ENCODE data around the gene DSN1.

Gene DSN1

GRCh38 chr20:36745927-36746659, 27.5 kb downstream of the DSN1 start, which contains the start of gene NDRG3:
TSS of gene NDRG3 (minus strand) at chr20:36746090. CDS start at chr20:36721735, 24,355 bp downstream.
- ATAC-seq, result peak; percentile 98

DNA sequence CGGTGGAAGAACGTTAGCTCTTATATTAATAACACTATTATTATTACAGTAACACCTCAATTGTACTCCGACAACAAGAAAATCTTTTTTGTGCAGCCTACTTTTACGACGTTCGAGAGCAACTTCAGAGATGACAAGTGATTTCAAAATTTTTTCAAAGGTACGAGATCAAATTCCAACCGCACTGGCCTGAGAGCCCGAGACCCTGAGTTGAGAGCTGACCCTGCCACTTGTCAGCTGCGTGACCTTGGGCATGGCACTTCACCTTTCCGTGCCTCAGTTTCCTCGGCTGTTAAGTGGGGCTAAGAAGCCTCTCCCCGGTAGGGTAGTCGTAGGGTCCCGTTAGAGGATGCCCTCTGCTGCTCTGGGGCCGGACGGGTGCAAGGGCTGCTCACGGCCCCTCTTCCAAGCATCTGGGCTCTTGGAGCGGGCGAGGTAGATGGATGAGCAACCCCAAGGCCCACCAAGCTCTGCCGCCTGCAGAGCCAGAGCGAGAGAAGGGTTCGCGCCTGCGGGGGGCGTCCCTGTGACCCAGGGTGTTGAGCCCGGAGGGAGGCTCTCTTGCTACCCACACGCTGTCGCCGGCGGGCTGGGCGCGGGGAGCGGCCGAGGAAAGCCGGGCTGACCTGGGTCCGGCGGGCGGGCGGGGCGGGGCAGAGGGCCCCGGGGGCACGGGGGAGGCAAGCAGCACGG, 28.2 kb downstream of the DSN1 start:
- ATAC-seq, result peak in 1 of 2 donors; percentile 39

DNA sequence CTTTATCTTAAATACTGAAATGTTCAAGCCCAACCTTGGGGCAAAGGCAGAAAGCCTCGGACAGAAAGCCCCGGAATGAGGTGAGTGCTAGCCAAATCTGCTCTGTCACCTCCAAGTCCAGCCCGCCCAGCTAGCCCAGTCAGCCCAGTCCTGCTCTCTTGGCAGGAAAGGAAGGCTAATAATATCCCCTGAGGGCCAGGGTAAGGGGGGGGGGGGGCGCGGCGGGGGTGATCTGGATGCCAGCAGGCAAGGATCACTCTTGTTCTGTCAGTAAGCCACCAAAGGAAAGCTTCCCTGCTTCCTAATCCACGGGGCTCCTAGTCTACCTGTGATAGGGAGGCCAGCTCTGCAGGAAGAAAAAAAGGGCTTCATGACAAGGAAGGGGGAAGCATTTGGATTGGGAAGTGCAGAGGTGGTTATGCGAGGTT, 28.8 kb downstream of the DSN1 start:
- ATAC-seq, result no peak

- no peak for ATAC-seq
These were observed 29.3 kb downstream of the DSN1 start for GRCh38 chr20:36744243-36744642.

- no peak for ATAC-seq
These were observed 31.0 kb downstream of the DSN1 start for GRCh38 chr20:36742558-36742957.

- ATAC-seq, result no peak
These were observed 32.5 kb downstream of the DSN1 start for GRCh38 chr20:36741072-36741471.

DNA sequence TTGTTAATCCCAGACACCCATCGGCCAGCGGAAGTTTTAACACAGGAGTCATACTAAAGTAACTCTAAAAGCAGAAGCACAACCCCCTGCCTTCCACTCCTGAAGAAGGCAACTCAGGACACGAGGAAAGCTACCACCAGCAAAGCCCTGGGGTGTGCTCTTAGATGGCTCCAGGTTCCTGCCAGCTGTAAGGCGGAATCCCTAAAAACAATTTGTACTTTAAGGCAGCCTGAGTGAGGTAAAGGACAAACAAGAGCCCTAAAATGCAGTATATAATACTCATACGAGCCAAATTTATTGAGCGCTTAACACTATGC, 36.4 kb downstream of the DSN1 start:
- ATAC-seq, result no peak

- ATAC-seq, result no peak
These were observed 36.9 kb downstream of the DSN1 start for GRCh38 chr20:36736451-36737182.

DNA sequence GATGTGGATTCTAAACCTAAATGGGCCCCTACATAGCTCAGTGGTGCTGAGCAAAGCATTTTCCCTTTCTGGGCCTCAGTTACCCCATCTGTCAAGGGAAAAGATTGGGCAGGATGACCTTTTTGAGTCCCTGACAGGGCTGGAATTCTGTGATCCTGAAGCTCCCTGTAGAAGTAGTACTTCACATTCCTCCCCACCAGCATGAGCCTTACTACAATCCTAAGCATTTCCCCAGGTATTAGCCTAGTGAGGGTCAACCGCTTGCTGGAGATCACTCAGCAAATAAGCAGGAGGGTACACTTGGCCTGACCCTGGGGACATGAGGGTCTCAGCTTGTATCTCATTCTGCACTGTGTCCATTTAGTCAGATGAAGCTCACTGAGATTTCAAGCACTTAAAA, 41.1 kb downstream of the DSN1 start:
- no peak for ATAC-seq

- ATAC-seq, result peak; percentile 69 to 75
These were observed 44.6 kb downstream of the DSN1 start for GRCh38 chr20:36728986-36729385.

- ATAC-seq, result no peak
These were observed 47.4 kb downstream of the DSN1 start for GRCh38 chr20:36726168-36726567.

DNA sequence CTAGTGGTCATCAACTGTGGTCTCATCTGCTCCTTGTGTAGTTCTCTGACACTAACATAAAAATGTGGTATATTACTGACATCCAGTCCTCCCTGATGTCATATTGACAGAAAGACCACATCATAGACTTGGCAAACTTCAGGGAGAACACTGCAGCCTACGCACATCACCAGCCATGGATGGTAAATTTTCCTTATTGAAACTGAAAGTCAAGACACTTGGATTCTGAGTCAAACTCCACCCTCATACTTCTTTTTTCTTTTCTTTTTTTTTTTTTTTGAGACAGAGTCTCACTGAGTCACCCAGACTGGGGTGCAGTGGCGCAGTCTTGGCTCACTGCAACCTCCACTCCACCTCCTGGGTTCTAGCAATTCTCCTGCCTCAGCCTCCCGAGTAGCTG, 53.1 kb downstream of the DSN1 start:
- ATAC-seq, result peak; percentile 70 to 80

DNA sequence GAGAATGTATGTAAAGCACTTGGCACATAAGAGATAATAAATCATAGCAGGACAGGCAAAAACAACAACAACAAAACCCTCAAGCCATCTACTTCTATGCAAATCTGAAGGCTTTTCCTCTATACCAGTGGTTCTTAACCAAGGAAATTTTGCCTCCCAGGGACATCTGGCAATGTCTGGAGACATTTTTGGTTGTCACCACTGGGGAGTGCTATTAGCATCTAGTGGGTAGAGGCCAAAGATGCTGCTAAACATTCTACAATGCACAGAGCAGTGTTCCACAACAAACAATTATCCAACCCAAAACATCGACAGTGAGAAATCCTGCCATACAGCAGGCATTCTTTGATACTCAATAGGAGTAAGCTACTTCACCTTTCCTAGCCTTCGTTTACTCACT, 55.9 kb downstream of the DSN1 start:
- no peak for ATAC-seq

- ATAC-seq, result no peak
These were observed 56.5 kb downstream of the DSN1 start for GRCh38 chr20:36717021-36717420.

DNA sequence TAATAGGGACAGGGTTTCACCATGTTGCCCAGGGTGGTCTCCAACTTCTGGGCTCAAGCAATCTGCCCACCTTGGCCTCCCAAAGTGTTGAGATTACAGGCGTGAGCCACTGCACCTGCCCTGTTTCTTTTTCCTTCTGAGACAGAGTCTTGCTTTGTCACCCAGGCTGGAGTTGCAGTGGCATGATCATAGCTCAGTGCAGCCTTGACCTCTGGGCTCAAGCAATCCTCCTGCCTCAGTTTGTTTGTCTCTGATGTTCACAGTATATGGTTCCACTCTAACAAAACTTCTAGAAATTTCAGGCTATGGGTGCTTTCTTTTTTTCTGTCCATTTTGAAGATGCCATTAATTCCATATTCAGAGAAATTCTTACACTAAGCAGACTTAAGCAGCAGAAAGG, 60.8 kb downstream of the DSN1 start:
- ATAC-seq, result no peak

- ATAC-seq, result no peak
These were observed 64.4 kb downstream of the DSN1 start for GRCh38 chr20:36709126-36709525.

GRCh38 chr20:36703530-36703929, 70.0 kb downstream of the DSN1 start:
- ATAC-seq, result no peak

Measured in activated CD4-positive, CD25-positive, alpha-beta regulatory T cell treated with anti-CD3 and anti-CD28 coated beads, Interleukin-2, amount 50 U/mL, for 24 hours (primary cell).